HCT116 (cell line): ENCODE results near the gene RNF150.

Experiments
- CEBPB ChIP-seq: IDR thresholded peaks from 2 replicates; pipeline ENCODE4 v1.6.1; 2012; ENCODE audit warnings: low read depth
- EZH2 ChIP-seq: fragments of 200-600 bp; sonication (generic); IDR thresholded peaks from 2 replicates; pipeline ENCODE4 v1.6.1; 2017; ENCODE audit warnings: antibody characterized with exemption, mixed run types
- POLR2A ChIP-seq: IDR thresholded peaks from 2 replicates; pipeline ENCODE4 v1.7.0; 2011; ENCODE audit warnings: borderline replicate concordance; ENCODE audit not compliant: insufficient read depth, insufficient read length; ENCODE audit errors: extremely low read depth
- POLR2AphosphoS5 ChIP-seq: IDR thresholded peaks from 2 replicates; pipeline ENCODE4 v1.6.1; 2011; ENCODE audit warnings: mild to moderate bottlenecking, low read depth, low read length, moderate library complexity
- TCF7L2 ChIP-seq: IDR thresholded peaks from 2 replicates; pipeline ENCODE4 v1.7.0; 2011; ENCODE audit warnings: borderline replicate concordance, inconsistent platforms; ENCODE audit not compliant: insufficient read depth, insufficient read length; ENCODE audit errors: extremely low read depth
- TF ChIP-seq, protein P1 (sequence below), 3 experiments: fragments of 200-600 bp in 1 of 3; sonication (generic) in 1 of 3; IDR thresholded peaks in 2 of 3; conservative IDR thresholded peaks in 1 of 3; 2 replicates each; pipeline ENCODE4 v1.5.1; 2012 to 2017; ENCODE audit warnings: low read depth in 2 of 3, low read length in 2 of 3, antibody characterized with exemption in 1 of 3, borderline replicate concordance in 1 of 3, control low read depth in 1 of 3, mild to moderate bottlenecking in 1 of 3, mixed read lengths in 1 of 3, mixed run types in 1 of 3, moderate library complexity in 1 of 3; ENCODE audit not compliant: insufficient read depth in 1 of 3
- TF ChIP-seq, protein P2 (sequence below): IDR thresholded peaks from 2 replicates; pipeline ENCODE4 v1.6.1; 2012; ENCODE audit warnings: low read depth

DNA sequence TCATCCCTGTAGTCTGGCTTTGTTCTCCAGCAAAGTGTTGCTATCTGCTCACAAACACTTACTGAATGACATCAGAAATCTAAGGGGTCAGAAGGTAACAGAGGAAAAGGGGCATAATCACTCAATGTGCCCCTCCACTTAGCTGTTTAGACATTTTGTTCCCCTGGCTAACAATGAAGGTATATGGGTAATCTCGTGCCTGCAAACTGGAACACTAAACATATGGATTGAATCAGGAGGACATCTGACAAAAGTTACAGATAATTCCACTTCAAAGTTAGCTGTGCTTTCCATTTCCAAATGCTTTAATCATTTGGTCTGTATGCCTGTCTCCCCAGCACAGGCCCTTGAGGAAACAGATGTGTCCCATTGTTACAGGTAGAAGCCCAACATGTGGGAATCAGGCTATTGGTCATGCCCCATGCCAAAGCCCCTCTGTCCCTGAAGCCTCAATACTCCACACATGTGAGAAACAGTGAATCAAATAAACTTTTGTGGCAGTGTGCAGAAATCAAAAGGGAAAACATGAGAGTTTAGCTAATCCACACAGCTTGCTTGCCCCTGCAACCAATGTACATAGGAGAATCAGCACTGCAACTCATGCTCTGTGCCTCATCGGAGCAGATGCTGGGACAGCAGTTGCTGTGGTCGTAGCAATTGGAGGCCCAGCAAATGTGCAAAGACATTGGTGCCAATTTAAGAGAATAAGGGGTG, 111.7 kb downstream of the RNF150 start:
- TF ChIP-seq, protein P1, sequence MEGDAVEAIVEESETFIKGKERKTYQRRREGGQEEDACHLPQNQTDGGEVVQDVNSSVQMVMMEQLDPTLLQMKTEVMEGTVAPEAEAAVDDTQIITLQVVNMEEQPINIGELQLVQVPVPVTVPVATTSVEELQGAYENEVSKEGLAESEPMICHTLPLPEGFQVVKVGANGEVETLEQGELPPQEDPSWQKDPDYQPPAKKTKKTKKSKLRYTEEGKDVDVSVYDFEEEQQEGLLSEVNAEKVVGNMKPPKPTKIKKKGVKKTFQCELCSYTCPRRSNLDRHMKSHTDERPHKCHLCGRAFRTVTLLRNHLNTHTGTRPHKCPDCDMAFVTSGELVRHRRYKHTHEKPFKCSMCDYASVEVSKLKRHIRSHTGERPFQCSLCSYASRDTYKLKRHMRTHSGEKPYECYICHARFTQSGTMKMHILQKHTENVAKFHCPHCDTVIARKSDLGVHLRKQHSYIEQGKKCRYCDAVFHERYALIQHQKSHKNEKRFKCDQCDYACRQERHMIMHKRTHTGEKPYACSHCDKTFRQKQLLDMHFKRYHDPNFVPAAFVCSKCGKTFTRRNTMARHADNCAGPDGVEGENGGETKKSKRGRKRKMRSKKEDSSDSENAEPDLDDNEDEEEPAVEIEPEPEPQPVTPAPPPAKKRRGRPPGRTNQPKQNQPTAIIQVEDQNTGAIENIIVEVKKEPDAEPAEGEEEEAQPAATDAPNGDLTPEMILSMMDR (IDR thresholded peaks at IDR 0.05 in 2 of 3, conservative IDR thresholded peaks at IDR 0.05 in 1 of 3; ENCODE audit: borderline replicate concordance in 1 of 3, insufficient read depth in 1 of 3, low read depth in 2 of 3, low read length in 2 of 3) = no peak
- no peak for TF ChIP-seq EZH2
- no peak for TF ChIP-seq POLR2AphosphoS5
- no peak for TF ChIP-seq POLR2A
- TF ChIP-seq, protein P2, sequence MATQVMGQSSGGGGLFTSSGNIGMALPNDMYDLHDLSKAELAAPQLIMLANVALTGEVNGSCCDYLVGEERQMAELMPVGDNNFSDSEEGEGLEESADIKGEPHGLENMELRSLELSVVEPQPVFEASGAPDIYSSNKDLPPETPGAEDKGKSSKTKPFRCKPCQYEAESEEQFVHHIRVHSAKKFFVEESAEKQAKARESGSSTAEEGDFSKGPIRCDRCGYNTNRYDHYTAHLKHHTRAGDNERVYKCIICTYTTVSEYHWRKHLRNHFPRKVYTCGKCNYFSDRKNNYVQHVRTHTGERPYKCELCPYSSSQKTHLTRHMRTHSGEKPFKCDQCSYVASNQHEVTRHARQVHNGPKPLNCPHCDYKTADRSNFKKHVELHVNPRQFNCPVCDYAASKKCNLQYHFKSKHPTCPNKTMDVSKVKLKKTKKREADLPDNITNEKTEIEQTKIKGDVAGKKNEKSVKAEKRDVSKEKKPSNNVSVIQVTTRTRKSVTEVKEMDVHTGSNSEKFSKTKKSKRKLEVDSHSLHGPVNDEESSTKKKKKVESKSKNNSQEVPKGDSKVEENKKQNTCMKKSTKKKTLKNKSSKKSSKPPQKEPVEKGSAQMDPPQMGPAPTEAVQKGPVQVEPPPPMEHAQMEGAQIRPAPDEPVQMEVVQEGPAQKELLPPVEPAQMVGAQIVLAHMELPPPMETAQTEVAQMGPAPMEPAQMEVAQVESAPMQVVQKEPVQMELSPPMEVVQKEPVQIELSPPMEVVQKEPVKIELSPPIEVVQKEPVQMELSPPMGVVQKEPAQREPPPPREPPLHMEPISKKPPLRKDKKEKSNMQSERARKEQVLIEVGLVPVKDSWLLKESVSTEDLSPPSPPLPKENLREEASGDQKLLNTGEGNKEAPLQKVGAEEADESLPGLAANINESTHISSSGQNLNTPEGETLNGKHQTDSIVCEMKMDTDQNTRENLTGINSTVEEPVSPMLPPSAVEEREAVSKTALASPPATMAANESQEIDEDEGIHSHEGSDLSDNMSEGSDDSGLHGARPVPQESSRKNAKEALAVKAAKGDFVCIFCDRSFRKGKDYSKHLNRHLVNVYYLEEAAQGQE = no peak
- TF ChIP-seq CEBPB = no peak
- no peak for TF ChIP-seq TCF7L2
